HG02840 (cell line): ENCODE data around the gene ATXN7L2.

Source experiments
- ATAC-seq: cut with Tn5 transposase; IDR thresholded peaks from one replicate; pipeline ENCODE4 v1.9.1; 2021; ENCODE audit warnings: mild to moderate bottlenecking, moderate library complexity, moderate number of reproducible peaks; ENCODE audit not compliant: unreplicated experiment, low FRiP score

The ATXN7L2 gene

GRCh38 chr1:109521002-109521951, 37.6 kb downstream of the ATXN7L2 start:
- no peak for ATAC-seq

DNA sequence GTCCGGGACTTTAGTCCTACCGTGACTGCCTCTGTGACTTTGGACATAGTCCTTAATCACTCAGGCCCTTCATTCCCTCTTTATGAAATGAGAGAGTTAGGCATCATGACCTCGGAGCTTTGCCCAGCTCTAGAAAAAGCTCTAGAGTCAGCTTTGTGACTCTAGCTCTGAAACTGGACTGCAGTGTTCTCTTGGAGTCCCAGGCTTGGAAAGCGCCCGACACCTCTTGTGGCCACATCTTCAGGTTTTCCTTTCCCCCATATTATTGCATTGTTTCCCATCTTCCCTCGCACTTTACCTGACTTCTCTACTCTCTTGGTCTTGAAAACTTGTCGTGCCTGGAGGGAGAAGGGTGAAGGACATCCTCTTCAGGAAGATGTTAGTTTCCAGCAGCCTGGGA, 38.3 kb downstream of the ATXN7L2 start:
- no peak for ATAC-seq

DNA sequence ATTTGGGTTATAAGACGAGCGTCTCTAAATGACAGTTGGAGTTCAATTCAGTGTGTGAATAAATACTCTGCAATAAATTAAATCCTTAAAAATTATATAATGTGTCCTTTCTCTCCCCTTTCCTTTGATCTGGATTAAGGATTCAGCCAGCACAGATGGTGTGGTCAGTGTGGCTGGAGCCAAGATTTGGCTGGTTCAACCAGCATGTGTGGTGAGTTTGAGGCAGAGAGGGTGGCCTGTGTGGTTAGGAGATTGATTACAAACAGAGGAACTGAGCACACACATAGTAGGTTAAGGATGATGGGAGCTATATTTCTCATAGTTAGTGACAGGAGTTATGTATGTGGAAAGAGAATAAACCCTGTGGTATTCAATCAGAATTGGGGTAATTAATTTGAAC, 40.0 kb downstream of the ATXN7L2 start:
- no peak for ATAC-seq

DNA sequence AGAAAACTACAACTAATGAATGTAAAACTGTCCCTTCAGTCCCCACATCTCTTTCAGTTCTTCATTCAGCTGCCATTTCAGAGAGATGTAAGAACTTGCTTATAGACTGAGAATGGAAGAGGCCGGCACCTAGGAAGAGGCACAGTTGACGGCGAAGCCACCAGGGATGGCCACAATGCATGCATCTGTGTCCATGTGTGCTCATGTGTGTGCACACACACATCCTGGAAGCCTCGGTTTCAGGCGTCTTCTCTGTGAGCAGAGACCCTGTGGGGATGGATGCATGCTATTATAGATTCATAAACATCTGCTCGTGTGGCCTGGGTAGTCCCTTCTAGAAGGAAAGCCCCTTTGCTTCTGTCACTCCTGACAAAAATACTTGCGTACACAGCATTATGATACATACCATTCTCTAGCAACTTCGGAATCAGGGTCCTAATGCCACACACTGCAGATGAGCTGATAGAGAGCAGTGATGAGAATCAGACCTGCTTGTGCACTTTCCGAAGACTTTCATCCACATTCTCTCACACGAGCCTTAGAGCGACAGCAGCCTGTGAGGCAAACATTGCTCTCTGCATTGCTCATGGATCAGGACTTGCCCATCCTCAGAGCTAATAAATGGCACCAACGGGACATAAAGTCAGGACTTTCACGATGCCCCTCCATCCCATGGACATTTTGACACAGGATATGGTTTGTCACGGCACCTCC, 43.5 kb downstream of the ATXN7L2 start:
- ATAC-seq = no peak

- no peak for ATAC-seq
Measured at GRCh38 chr1:109527846-109528695, 44.4 kb downstream of the ATXN7L2 start.

- no peak for ATAC-seq
Measured at GRCh38 chr1:109528712-109529111, 45.0 kb downstream of the ATXN7L2 start.

- no peak for ATAC-seq
Measured at GRCh38 chr1:109529881-109530456, 46.3 kb downstream of the ATXN7L2 start.

GRCh38 chr1:109530457-109531087, 46.9 kb downstream of the ATXN7L2 start:
- ATAC-seq = no peak

GRCh38 chr1:109531380-109531779, 47.7 kb downstream of the ATXN7L2 start:
- ATAC-seq = no peak

DNA sequence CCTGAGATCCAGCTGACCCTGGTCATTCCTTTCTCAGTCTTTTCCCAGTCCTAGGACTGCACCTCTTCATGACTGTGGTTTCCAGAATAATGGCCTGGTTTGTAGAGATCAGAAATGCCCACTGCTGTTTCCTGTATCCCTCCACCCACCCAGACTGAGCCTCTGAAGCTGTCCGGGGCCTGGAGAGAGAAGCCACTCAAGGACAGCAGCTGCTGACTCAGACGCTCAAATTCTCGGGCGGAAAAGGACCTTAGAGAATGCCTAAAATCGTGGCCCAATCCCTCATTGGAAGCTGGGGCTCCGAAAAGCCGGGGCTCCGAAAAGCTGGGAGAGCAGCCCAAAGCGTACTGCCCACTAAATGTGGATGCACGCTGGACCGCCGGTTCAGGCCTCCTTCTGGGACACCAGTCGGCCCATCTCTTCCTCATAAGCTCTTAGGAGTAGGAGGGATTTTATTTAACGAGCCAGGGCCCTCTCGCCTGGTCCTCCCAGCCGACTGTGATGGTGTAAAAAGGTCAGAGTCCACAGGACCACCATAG, 48.2 kb downstream of the ATXN7L2 start:
- ATAC-seq = no peak

DNA sequence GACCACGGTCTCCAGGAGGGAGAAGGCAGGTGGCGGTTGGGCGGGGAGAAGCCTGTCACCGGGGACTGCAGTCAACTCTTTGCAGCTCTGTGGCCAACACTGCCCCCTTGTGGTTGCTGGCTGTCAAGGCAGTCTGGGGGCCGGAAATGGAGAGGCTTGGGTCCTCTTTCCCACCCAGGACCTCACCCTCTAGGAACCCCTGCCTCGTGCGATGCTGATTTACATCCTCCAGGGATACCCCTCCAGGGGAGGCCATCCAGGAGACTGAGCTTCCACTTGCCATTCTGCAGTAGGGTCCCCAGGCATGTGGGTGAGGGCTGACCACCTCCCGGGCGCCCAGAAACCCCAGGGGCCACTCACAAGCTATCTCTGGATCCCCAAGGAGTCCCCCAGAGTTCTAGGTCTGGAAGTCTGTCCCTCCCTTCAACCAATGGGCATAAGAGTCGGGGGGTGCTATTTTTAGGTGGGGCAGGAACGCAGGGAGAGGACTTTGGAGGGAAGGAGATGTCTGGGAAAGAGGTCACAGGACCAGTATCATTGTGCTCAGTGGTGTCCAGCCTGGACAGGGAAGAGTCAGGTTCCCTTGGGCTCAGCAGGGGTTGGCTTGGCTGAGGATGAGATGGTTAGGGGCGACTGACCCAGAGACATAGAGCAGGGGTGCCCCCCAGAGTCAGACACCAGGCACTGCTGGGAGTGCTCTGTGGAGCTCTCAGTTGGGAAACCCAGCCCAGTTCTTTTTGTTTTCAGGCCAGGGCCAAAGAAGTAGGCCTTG, 48.8 kb downstream of the ATXN7L2 start:
- no peak for ATAC-seq

DNA sequence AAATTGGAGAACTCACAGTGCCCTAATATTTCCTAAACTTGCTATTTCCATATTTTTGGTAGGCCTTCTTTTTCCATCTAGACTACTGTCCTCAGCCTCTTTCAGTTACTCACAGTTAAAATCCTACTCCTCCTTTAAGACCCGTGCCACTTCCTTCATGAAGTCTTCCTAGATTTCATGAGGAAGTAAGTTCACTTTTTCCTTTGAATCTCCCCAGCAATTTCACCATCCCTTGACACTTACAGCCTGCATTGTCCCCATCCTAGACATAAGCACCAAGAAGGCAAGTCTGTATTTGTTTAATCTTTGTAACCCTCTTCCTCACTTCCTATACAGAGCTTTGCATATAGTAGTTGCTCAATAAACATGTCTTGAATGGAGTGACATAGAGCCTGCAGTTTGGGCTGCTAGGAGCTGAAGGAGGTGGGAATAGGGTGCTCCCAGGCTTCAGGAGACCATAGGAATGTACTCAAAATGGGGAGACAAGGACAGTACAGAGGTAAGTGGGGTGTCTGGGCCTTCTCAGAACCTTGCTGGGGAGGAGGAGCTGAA, 50.7 kb downstream of the ATXN7L2 start:
- no peak for ATAC-seq

DNA sequence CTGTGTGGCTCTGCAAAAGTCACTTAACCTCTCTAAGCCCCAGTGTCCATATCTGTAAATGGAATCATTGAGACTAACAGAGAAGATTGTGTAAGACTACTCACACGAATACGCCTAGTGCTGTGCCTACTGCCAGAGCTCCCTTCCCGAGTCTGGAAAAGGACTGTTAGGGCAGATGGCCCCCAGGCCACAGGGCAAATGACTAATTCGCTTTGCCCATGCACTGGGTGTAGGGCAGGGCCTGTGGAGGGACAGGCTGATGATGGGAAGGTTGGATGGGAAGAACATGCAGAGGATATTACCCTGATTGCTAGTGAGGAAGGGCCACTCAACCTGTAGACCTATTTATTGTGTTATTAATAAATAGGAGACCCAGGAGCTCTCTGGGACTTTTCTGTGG, 51.8 kb downstream of the ATXN7L2 start:
- no peak for ATAC-seq

DNA sequence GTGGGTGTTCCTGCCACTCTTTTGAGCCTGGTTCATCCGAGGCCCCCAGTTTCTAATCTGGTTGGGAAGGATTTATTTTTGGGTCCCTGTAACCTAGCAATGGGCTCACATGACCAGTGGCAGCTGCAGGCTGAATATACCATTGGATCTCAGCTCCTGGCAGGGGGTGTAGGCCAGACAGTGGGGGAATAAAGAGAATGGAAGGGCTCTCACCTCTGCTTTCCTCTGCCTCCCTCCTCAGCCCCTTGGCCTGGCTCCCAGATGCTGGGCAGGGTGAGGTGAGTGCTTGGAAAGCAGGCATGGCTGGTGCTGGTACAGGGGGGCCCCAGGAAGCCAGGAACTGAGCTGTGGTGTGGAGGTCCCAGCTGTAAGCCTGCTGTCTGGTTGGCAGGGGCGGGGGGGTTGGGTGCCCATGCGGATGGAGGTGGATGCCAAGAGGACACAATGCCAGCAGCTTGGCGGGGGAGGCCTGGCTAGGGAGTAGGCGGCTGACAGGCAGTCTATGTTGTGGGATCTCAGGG, 52.3 kb downstream of the ATXN7L2 start:
- ATAC-seq = no peak

- ATAC-seq = no peak
Measured at GRCh38 chr1:109537450-109538178, 53.9 kb downstream of the ATXN7L2 start.

DNA sequence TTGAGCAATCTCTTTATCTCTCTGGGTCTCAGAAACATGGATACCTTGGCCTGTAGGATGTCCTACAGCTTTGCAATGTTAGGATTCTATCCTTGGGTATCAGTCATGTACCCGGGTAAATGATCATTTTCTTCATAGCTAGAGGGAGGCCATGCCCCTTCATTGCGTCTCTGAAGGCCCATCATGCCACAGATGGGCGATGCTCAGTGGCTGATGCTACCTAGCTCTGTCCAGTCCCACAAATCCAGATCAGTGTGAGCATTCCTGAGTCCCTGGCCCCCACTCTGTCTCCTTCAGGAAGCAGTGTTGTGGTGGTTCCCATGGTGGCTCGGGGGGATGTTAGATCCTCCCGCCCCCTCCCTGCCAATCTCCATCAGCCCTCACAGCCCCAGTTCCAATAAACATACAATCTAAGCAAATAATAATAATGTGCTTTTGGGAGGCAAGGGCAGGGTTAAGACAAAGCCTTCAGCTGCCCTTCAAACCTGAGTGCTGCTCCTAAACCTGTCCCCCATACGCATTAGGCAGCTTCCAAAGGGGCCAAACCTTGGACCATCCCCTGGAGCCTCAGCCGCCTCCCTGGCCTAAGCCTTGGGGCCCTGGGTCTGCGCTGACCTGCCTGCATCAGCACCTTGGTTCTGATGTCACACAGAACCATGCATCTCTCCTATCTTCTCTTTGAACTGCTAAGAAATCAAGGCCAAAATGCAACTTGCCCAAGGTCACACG, 55.3 kb downstream of the ATXN7L2 start:
- no peak for ATAC-seq

DNA sequence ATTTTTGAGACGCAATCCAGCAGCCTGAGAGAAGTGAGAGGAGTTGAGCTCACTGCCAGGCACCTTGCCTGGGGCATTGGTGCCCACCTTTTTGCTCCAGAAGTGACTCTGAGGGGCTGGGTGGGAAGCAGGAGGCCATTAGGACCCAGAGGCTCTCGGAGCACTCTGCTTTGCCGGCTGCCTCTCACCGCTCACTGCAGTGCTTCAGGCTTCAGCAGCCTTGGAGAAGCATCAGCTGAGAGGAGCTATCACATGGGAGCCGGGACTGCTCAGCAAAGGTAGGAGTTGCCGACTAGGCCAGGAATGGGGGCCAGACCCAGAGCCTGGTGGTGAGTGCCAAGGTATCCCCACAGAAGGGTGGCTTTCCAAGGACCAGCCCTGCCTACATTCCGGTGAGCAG, 56.0 kb downstream of the ATXN7L2 start, which contains the start of gene GPR61:
GPR61 (plus strand) TSS at position 197 of the 400 bp plus-strand sequence. CDS start 3,151 bp downstream, outside the sequence.
- no peak for ATAC-seq
